Keratinocyte (primary cell): ENCODE data around the gene SEC24C. TPM values are rescaled to one million over a fixed set of nuclear protein-coding genes. Genes with fewer than 3 reads are reported as not detected.

Experiments used
- DNase-seq: peaks from one replicate; pipeline ENCODE4 v3.0.0-alpha.2; 2011; ENCODE audit warnings: low read depth, missing footprints, low spot score
- FAIRE-seq: peaks from 2 replicates; lab custom pipeline; 2011; peaks lifted over from hg19 to GRCh38; lab: Jason Lieb, UNC
- H2AFZ ChIP-seq: 2 replicates; pipeline ENCODE4 v1.6.0; 2012; ENCODE audit warnings: low read length, control low read depth, inconsistent platforms; ENCODE audit not compliant: control insufficient read depth
- H3K27ac ChIP-seq: 2 replicates; pipeline ENCODE4 v1.5.1; 2011; ENCODE audit warnings: low read length; ENCODE audit not compliant: control insufficient read depth, insufficient read depth
- H3K27me3 ChIP-seq: 3 replicates; pipeline ENCODE4 v1.6.0; 2011; ENCODE audit warnings: low read length; ENCODE audit not compliant: control insufficient read depth, insufficient read depth; ENCODE audit errors: extremely low read depth
- H3K36me3 ChIP-seq, 2 experiments: 2 replicates in 1 of 2; 3 replicates in 1 of 2; pipeline ENCODE4 v1.5.1; 2011; ENCODE audit warnings: low read length in 2 of 2, mild to moderate bottlenecking in 1 of 2; ENCODE audit not compliant: control insufficient read depth in 2 of 2, insufficient read depth in 2 of 2; ENCODE audit errors: extremely low read depth in 1 of 2
- H3K4me1 ChIP-seq: 3 replicates; pipeline ENCODE4 v1.5.1; 2011; ENCODE audit warnings: low read length; ENCODE audit not compliant: control insufficient read depth, insufficient read depth; ENCODE audit errors: extremely low read depth
- H3K4me2 ChIP-seq: 3 replicates; pipeline ENCODE4 v1.6.0; 2011; ENCODE audit warnings: low read depth, low read length; ENCODE audit not compliant: control insufficient read depth, insufficient read depth; ENCODE audit errors: extremely low read depth
- H3K4me3 ChIP-seq, 3 experiments: fragments of 200-600 bp in 1 of 3; sonication (generic) in 1 of 3; 2 replicates in 2 of 3; 3 replicates in 1 of 3; pipeline ENCODE4 v1.5.1; 2011 to 2016; ENCODE audit warnings: low read length in 3 of 3, mild to moderate bottlenecking in 3 of 3, control low read depth in 2 of 3, inconsistent platforms in 1 of 3, low read depth in 1 of 3, mixed read lengths in 1 of 3, mixed run types in 1 of 3, moderate library complexity in 1 of 3; ENCODE audit not compliant: control insufficient read depth in 2 of 3, insufficient read depth in 2 of 3; ENCODE audit errors: extremely low read depth in 1 of 3
- H3K79me2 ChIP-seq: 2 replicates; pipeline ENCODE4 v1.6.0; 2012; ENCODE audit warnings: low read length; ENCODE audit not compliant: control insufficient read depth, insufficient read depth
- H3K9ac ChIP-seq: 3 replicates; pipeline ENCODE4 v1.6.0; 2011; ENCODE audit warnings: low read length; ENCODE audit not compliant: control insufficient read depth, insufficient read depth; ENCODE audit errors: extremely low read depth
- H3K9me1 ChIP-seq: 3 replicates; pipeline ENCODE4 v1.6.0; 2011; ENCODE audit warnings: low read length; ENCODE audit not compliant: control insufficient read depth, insufficient read depth; ENCODE audit errors: extremely low read depth
- H3K9me3 ChIP-seq: 2 replicates; pipeline ENCODE4 v1.5.1; 2012; ENCODE audit warnings: low read depth, low read length; ENCODE audit not compliant: control insufficient read depth
- H4K20me1 ChIP-seq: 3 replicates; pipeline ENCODE4 v1.6.0; 2011; ENCODE audit warnings: low read length; ENCODE audit not compliant: control insufficient read depth, insufficient read depth; ENCODE audit errors: extremely low read depth
- EZH2 ChIP-seq: IDR thresholded peaks from one replicate; pipeline ENCODE4 v1.6.1; 2012; ENCODE audit warnings: inconsistent platforms, mild to moderate bottlenecking, low read length, moderate library complexity
- dilution Hi-C: fragments of 300-500 bp; cut with MboI; formaldehyde crosslinking; loops from one replicate; pipeline ENCODE4 v1.7.0; 2020; ENCODE audit warnings: low sequenced_read_pairs; ENCODE audit not compliant: extremely low pct_ligation_motif_present
- polyA plus RNA-seq, 5 experiments: library from polyadenylated mRNA; depleted of rRNA in 3 of 5; stranded (reverse) in 3 of 5; stranded (forward) in 1 of 5; unstranded in 1 of 5; fragments of >200 nt; gene quantifications; 1 replicate in 1 of 5; 2 replicates in 3 of 5; 3 replicates in 1 of 5; pipeline versions ENCODE4 v1.2.1 to v1.2.3, GENCODE V29; 2011 to 2012; ENCODE audit warnings: missing spikeins in 2 of 5, low read depth in 1 of 5, low replicate concordance in 1 of 5
- TF ChIP-seq, protein P1 (sequence below), 3 experiments: IDR thresholded peaks in 1 of 3; conservative IDR thresholded peaks in 1 of 3; optimal IDR thresholded peaks in 1 of 3; 2 replicates in 2 of 3; 3 replicates in 1 of 3; pipeline versions ENCODE3 to v1.5.1; 2011; ENCODE audit warnings: low read length in 3 of 3, mild to moderate bottlenecking in 3 of 3, moderate library complexity in 2 of 3, control low read depth in 1 of 3, inconsistent platforms in 1 of 3; ENCODE audit not compliant: insufficient read depth in 2 of 3; ENCODE audit errors: extremely low read depth in 1 of 3

SEC24C gene
- polyA plus RNA-seq, 1 donor (not counting 4 experiments of a cell fraction or from before 2014, with no cell fraction given), result 65.3 TPM

DNA sequence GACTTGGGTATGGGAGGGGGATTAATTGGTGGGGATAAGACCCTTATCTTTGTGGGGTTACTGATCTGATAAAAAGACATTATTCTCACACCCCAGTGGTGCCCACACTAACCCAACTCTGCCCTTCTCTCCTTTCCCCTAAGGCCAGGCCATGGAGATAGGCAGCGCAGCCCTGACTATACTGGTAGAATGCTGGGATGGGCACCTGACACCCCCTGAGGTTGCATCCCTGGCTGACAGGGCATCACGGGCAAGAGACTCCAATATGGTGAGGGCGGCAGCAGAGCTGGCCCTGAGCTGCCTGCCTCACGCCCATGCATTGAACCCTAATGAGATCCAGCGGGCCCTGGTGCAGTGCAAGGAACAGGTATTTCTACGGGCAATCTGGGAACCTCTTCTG is 53.9 kb downstream of the SEC24C start:
- Histone ChIP-seq H3K36me3 (peaks cover 52 to 64% of the 10 kb centered on the region in 2 experiments), H3K4me2 (no peak overlapping the region), H3K4me3 (no peak overlapping the region), H2AFZ (no peak overlapping the region), H3K4me1 (no peaks in the 10 kb centered on the region), H3K9me1 (peaks cover 3% of the 10 kb centered on the region), H3K9me3 (no peaks in the 10 kb centered on the region), H4K20me1 (peaks cover 4% of the 10 kb centered on the region), H3K27ac (no peak overlapping the region), H3K79me2 (no peaks in the 10 kb centered on the region), H3K9ac (no peak overlapping the region), H3K27me3 (no peaks in the 10 kb centered on the region)
- FAIRE-seq, result no peak
- DNase-seq, result no peak
- dilution Hi-C loops, result no loop called here
- no peak for TF ChIP-seq EZH2
- TF ChIP-seq, protein P1, sequence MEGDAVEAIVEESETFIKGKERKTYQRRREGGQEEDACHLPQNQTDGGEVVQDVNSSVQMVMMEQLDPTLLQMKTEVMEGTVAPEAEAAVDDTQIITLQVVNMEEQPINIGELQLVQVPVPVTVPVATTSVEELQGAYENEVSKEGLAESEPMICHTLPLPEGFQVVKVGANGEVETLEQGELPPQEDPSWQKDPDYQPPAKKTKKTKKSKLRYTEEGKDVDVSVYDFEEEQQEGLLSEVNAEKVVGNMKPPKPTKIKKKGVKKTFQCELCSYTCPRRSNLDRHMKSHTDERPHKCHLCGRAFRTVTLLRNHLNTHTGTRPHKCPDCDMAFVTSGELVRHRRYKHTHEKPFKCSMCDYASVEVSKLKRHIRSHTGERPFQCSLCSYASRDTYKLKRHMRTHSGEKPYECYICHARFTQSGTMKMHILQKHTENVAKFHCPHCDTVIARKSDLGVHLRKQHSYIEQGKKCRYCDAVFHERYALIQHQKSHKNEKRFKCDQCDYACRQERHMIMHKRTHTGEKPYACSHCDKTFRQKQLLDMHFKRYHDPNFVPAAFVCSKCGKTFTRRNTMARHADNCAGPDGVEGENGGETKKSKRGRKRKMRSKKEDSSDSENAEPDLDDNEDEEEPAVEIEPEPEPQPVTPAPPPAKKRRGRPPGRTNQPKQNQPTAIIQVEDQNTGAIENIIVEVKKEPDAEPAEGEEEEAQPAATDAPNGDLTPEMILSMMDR (optimal IDR thresholded peaks at IDR 0.05 in 1 of 3, IDR thresholded peaks at IDR 0.05 in 1 of 3, conservative IDR thresholded peaks at IDR 0.05 in 1 of 3; ENCODE audit: extremely low read depth in 1 of 3, insufficient read depth in 2 of 3, low read length in 3 of 3), result no peak

DNA sequence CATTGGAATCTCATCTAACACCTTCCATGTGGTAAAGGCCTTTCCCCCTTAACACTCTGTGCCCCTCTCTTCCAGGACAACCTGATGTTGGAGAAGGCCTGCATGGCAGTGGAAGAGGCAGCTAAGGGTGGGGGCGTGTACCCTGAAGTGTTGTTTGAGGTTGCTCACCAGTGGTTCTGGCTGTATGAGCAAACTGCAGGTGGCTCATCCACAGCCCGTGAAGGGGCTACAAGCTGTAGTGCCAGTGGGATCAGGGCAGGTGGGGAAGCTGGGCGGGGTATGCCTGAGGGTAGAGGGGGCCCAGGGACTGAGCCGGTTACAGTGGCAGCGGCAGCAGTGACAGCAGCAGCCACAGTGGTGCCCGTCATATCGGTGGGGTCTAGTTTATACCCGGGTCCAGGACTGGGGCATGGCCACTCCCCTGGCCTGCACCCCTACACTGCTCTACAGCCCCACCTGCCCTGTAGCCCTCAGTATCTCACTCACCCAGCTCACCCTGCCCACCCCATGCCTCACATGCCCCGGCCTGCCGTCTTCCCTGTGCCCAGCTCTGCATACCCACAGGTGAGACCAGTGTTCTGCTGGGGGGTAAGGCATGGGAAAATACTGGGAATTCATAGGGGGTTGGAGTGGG is 54.9 kb downstream of the SEC24C start:
- Histone ChIP-seq H3K9me1 (peaks cover 3% of the 10 kb centered on the region), H3K9me3 (no peaks in the 10 kb centered on the region), H3K79me2 (no peaks in the 10 kb centered on the region), H3K4me3 (no peak overlapping the region), H3K4me2 (no peak overlapping the region), H2AFZ (no peak overlapping the region), H3K4me1 (no peaks in the 10 kb centered on the region), H4K20me1 (peaks cover 4% of the 10 kb centered on the region), H3K9ac (no peak overlapping the region), H3K27ac (no peak overlapping the region), H3K36me3 (peaks cover 51 to 69% of the 10 kb centered on the region in 2 experiments), H3K27me3 (no peaks in the 10 kb centered on the region)
- no peak for DNase-seq
- dilution Hi-C loops, result no loop called here
- no peak for FAIRE-seq
- TF ChIP-seq, protein P1 (optimal IDR thresholded peaks at IDR 0.05 in 1 of 3, IDR thresholded peaks at IDR 0.05 in 1 of 3, conservative IDR thresholded peaks at IDR 0.05 in 1 of 3; ENCODE audit: extremely low read depth in 1 of 3, insufficient read depth in 2 of 3, low read length in 3 of 3), result no peak
- no peak for TF ChIP-seq EZH2
